Liver (tissue), 3 donors: ENCODE measurements around the gene LSR.

Experiments used
- GABPA ChIP-seq, 2 donors: IDR thresholded peaks in 1 of 2; conservative IDR thresholded peaks in 1 of 2; 2 replicates each; pipeline ENCODE4 v1.6.1; 2016; ENCODE audit warnings: antibody characterized with exemption in 2 of 2, mild to moderate bottlenecking in 1 of 2, moderate library complexity in 1 of 2
- NR2F2 ChIP-seq: IDR thresholded peaks from 2 replicates; pipeline ENCODE4 v1.6.1; 2016; ENCODE audit warnings: antibody characterized with exemption
- RAD21 ChIP-seq, 2 donors: IDR thresholded peaks; 2 replicates each; pipeline ENCODE4 v1.6.1; 2016; ENCODE audit warnings: antibody characterized with exemption in 2 of 2, mild to moderate bottlenecking in 2 of 2
- TAF1 ChIP-seq: conservative IDR thresholded peaks from 2 replicates; pipeline ENCODE4 v1.6.1; 2016; ENCODE audit warnings: antibody characterized with exemption, mild to moderate bottlenecking
- YY1 ChIP-seq: IDR thresholded peaks from 2 replicates; pipeline ENCODE4 v1.6.1; 2016; ENCODE audit warnings: antibody characterized with exemption, mild to moderate bottlenecking
- ZBTB33 ChIP-seq: IDR thresholded peaks from 2 replicates; pipeline ENCODE4 v1.6.1; 2016; ENCODE audit warnings: antibody characterized with exemption
- TF ChIP-seq, protein P1 (sequence below): fragments of 150-350 bp; IDR thresholded peaks from 2 replicates; pipeline ENCODE4 v1.5.1; 2017; ENCODE audit warnings: improper control_type of control experiment, low read depth, low read length; ENCODE audit not compliant: missing input control
- donor health status: healthy.
- donor health status: healthy.

- TF ChIP-seq, protein P1, sequence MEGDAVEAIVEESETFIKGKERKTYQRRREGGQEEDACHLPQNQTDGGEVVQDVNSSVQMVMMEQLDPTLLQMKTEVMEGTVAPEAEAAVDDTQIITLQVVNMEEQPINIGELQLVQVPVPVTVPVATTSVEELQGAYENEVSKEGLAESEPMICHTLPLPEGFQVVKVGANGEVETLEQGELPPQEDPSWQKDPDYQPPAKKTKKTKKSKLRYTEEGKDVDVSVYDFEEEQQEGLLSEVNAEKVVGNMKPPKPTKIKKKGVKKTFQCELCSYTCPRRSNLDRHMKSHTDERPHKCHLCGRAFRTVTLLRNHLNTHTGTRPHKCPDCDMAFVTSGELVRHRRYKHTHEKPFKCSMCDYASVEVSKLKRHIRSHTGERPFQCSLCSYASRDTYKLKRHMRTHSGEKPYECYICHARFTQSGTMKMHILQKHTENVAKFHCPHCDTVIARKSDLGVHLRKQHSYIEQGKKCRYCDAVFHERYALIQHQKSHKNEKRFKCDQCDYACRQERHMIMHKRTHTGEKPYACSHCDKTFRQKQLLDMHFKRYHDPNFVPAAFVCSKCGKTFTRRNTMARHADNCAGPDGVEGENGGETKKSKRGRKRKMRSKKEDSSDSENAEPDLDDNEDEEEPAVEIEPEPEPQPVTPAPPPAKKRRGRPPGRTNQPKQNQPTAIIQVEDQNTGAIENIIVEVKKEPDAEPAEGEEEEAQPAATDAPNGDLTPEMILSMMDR = no peak
- TF ChIP-seq YY1 (no peak), NR2F2 (no peak), TAF1 (no peak), GABPA (IDR thresholded peaks at IDR 0.05 in 1 of 2, conservative IDR thresholded peaks at IDR 0.05 in 1 of 2) (no peak), ZBTB33 (no peak), RAD21 (IDR thresholded peaks at IDR 0.05) (no peak)
These were observed 43.9 kb downstream of the LSR start for GRCh38 chr19:35292421-35293362.
